HEK293T (cell line): ENCODE results near the gene SIPA1L3.

Experiments used
- CTCF ChIA-PET: fragments of 350-600 bp; formaldehyde crosslinking; extraction: SDS; loops from one replicate; lab custom pipeline; 2021; ENCODE audit warnings: antibody characterized with exemption, inconsistent platforms; lab: Yijun Ruan, JAX
- POLR2A ChIA-PET: fragments of 350-600 bp; formaldehyde crosslinking; extraction: SDS; loops from one replicate; lab custom pipeline; 2020; ENCODE audit warnings: antibody characterized with exemption, inconsistent platforms; lab: Yijun Ruan, JAX
- DNase-seq: peaks from one replicate; pipeline ENCODE4 v3.0.0; 2012; ENCODE audit warnings: mixed read lengths; ENCODE audit errors: extremely low spot score
- ARNT ChIP-seq: fragments of 450-650 bp; IDR thresholded peaks from 2 replicates; pipeline ENCODE4 v1.6.1; 2017; ENCODE audit warnings: mild to moderate bottlenecking
- BHLHE40 ChIP-seq: fragments of 450-650 bp; IDR thresholded peaks from 2 replicates; pipeline ENCODE4 v1.6.1; 2016; ENCODE audit warnings: mild to moderate bottlenecking, moderate library complexity, borderline replicate concordance
- CTBP1 ChIP-seq: fragments of 450-650 bp; IDR thresholded peaks from 2 replicates; pipeline ENCODE4 v1.6.1; 2016; ENCODE audit warnings: borderline replicate concordance
- ELF4 ChIP-seq: fragments of 450-650 bp; IDR thresholded peaks from 2 replicates; pipeline ENCODE4 v1.6.1; 2017; ENCODE audit warnings: antibody characterized with exemption
- FOXA1 ChIP-seq: fragments of 450-650 bp; IDR thresholded peaks from 2 replicates; pipeline ENCODE4 v1.6.1; 2016; ENCODE audit warnings: mild to moderate bottlenecking
- FOXK2 ChIP-seq: fragments of 450-650 bp; IDR thresholded peaks from 2 replicates; pipeline ENCODE4 v1.6.1; 2016; ENCODE audit warnings: mild to moderate bottlenecking
- FOXM1 ChIP-seq: fragments of 450-650 bp; IDR thresholded peaks from 2 replicates; pipeline ENCODE4 v1.6.1; 2017; ENCODE audit warnings: mild to moderate bottlenecking, borderline replicate concordance
- HDGF ChIP-seq: fragments of 450-650 bp; IDR thresholded peaks from 2 replicates; pipeline ENCODE4 v1.6.1; 2017; ENCODE audit warnings: antibody characterized with exemption, borderline replicate concordance
- L3MBTL2 ChIP-seq: fragments of 450-650 bp; conservative IDR thresholded peaks from 2 replicates; pipeline ENCODE4 v1.6.1; 2016; ENCODE audit warnings: mild to moderate bottlenecking
- LEF1 ChIP-seq: fragments of 450-650 bp; IDR thresholded peaks from 2 replicates; pipeline ENCODE4 v1.6.1; 2017; ENCODE audit warnings: mild to moderate bottlenecking, borderline replicate concordance
- NFRKB ChIP-seq: fragments of 450-650 bp; IDR thresholded peaks from 2 replicates; pipeline ENCODE4 v1.6.1; 2016; ENCODE audit warnings: mild to moderate bottlenecking, moderate library complexity
- SP1 ChIP-seq: fragments of 450-650 bp; IDR thresholded peaks from 2 replicates; pipeline ENCODE4 v1.6.1; 2017
- SUZ12 ChIP-seq: fragments of 450-650 bp; IDR thresholded peaks from 2 replicates; pipeline ENCODE4 v1.6.1; 2016; ENCODE audit warnings: mild to moderate bottlenecking
- TARDBP ChIP-seq: fragments of 450-650 bp; IDR thresholded peaks from 2 replicates; pipeline ENCODE4 v1.6.1; 2016
- ZNF384 ChIP-seq: fragments of 450-650 bp; IDR thresholded peaks from 2 replicates; pipeline ENCODE4 v1.6.1; 2016
- TF ChIP-seq, protein P1 (sequence below): fragments of 450-650 bp; IDR thresholded peaks from 2 replicates; pipeline ENCODE4 v1.6.1; 2016

SIPA1L3 gene

DNA sequence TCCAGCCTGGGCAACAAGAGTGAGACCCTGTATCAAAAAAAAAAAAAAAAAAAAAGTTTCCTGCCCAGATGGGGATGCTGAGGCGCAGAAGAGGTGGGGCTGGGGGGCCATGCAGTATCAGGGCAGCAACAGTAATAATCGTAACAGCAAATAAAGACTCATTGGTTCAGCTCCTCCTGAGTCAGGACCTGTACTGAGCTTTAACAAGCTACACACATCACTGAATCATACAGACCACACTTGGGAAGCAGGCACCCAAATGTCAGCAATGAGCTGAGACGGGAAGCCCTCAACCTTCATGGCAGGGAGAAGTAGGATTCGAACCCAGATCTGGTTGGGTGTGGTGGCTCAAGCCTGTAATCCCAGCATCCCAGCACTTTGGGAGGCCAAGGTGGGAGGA lies 327.6 kb downstream of the SIPA1L3 start:
- no peak for TF ChIP-seq FOXK2
- no peak for TF ChIP-seq FOXA1
- TF ChIP-seq ELF4, result no peak
- no peak for TF ChIP-seq SP1
- TF ChIP-seq HDGF, result no peak
- TF ChIP-seq, protein P1, sequence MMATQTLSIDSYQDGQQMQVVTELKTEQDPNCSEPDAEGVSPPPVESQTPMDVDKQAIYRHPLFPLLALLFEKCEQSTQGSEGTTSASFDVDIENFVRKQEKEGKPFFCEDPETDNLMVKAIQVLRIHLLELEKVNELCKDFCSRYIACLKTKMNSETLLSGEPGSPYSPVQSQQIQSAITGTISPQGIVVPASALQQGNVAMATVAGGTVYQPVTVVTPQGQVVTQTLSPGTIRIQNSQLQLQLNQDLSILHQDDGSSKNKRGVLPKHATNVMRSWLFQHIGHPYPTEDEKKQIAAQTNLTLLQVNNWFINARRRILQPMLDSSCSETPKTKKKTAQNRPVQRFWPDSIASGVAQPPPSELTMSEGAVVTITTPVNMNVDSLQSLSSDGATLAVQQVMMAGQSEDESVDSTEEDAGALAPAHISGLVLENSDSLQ, result no peak
- no peak for TF ChIP-seq TARDBP
- TF ChIP-seq NFRKB, result no peak
- no peak for TF ChIP-seq ZNF384
- TF ChIP-seq L3MBTL2, result no peak
- TF ChIP-seq SUZ12, result no peak
- no peak for TF ChIP-seq ARNT
- no peak for TF ChIP-seq CTBP1
- ChIA-PET CTCF (interaction anchor here (0.6 to 2.4 kb wide), 12 partner anchors 8 to 153 kb away, joined by 3 to 9 read pairs (median 4); partner anchors contain the start of gene GGN), POLR2A (no interaction called here)
- DNase-seq, result no peak

DNA sequence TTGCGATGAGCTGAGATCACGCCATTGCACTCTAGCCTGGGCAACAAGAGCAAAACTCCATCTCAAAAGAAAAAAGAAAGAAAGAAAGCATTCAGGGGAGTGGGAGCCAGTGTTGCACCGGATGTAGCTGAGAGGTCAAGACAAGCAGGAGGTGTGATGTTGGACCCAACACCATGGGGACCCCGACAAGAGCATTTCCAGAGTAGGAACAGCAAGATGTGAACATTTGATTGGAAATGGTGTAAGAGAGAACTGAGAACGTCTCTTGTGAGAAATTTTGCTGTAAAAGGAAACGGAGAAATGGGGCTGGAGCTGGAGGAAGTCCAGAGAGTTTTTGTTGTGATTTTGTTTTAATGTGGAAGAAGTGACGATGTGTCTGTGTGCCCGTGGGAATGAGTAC lies 332.8 kb downstream of the SIPA1L3 start:
- CTCF ChIA-PET, result no interaction called here
- DNase-seq, result no peak
- TF ChIP-seq, protein P1, result no peak
- TF ChIP-seq TARDBP (no peak), NFRKB (no peak), SUZ12 (no peak), FOXM1 (no peak), CTBP1 (no peak), ARNT (no peak), FOXK2 (no peak), ZNF384 (no peak), L3MBTL2 (no peak), HDGF (no peak), LEF1 (no peak), ELF4 (no peak), SP1 (no peak), FOXA1 (no peak), BHLHE40 (no peak)
- POLR2A ChIA-PET, result interaction anchor here (1.0 kb wide), 1 partner anchor 96 kb away, joined by 3 read pairs; no protein-coding TSS in a partner anchor

DNA sequence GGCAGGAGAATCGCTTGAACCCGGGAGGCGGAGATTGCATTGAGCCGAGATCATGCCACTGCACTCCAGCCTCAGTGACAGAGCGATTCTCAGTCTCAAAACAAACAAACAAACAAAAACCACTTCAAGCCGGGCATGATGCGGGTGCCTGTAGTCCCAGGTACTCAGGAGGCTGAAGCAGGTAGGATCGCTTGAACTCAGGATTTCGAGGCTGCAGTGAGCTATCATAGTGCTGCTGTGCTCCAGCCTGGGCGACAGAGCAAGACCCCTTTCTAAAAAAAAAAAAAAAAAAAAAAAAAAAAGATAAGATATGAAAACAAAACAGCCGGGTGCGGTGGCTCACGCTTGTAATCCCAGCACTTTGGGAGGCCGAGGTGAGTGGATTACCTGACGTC lies 336.3 kb downstream of the SIPA1L3 start:
- DNase-seq, result no peak
- TF ChIP-seq BHLHE40 (no peak), L3MBTL2 (no peak), TARDBP (no peak), ARNT (no peak)
- ChIA-PET POLR2A (interaction anchor here (1.0 kb wide), 1 partner anchor 91 kb away, joined by 3 read pairs; no protein-coding TSS in a partner anchor), CTCF (interaction anchor here (0.7 to 1.8 kb wide), 9 partner anchors 8 to 302 kb away, joined by 3 to 11 read pairs (median 4); partner anchors contain the start of genes CATSPERG, FAM98C and PSMD8)

DNA sequence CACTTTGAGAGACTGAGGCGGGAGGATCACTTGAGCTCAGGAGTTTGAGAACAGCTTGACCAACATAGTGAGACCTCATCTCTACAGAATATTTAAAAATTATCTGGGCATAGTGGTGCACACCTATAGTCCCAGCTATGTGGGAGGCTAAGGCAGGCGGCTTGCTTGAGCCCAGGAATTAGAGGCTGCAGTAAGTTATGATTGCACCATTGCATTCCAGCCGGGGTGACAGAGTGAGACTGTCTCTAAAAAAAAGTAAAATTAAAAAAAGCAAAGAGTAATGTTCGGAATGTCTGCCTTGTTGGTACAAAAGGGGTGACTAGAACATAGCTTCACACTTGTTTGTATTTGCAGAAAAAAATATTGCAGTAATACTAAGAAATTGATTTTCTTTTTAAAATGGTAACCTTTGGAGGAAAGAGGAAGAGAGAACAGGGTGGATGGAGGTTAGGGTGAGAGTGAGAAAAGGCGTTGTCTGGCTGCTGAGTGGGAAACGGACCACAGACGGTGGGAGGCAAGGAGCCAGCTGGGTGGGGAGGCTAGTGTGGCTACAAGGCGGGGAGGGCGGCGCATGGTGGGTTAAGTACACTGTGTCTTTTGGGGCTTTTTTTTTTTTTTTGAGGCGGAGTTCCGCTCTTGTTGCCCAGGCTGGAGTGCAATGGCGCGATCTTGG lies 339.0 kb downstream of the SIPA1L3 start:
- POLR2A ChIA-PET, result interaction anchor here (0.6 to 1.5 kb wide), 2 partner anchors 19 to 128 kb away, joined by 3 read pairs; partner anchors contain the start of gene PSMD8
- TF ChIP-seq TARDBP, result no peak
- no peak for TF ChIP-seq FOXK2
- no peak for DNase-seq
- CTCF ChIA-PET, result no interaction called here

DNA sequence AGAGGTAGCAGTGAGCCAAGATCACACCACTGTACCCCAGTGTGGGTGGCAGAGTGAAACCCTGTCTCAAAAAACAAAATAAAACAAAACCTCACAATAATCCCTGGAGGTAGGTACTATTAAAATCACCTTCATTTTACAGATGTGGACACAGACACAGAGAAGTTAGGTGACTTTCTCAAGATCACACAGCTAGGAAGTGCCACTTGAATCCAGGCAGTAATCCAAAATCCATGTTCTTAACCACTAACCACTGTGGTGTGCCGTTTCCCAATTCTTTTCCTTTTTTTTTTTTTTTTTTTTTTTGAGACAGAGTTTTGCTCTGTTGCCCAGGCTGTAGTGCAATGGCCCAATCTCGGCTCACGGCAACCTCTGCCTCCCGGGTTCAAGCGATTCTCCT lies 340.1 kb downstream of the SIPA1L3 start:
- TF ChIP-seq SP1 (no peak), FOXM1 (no peak)
- DNase-seq, result no peak
- CTCF ChIA-PET, result no interaction called here
- POLR2A ChIA-PET, result interaction anchor here (0.6 kb wide), 1 partner anchor 402 kb away, joined by 3 read pairs; no protein-coding TSS in a partner anchor

DNA sequence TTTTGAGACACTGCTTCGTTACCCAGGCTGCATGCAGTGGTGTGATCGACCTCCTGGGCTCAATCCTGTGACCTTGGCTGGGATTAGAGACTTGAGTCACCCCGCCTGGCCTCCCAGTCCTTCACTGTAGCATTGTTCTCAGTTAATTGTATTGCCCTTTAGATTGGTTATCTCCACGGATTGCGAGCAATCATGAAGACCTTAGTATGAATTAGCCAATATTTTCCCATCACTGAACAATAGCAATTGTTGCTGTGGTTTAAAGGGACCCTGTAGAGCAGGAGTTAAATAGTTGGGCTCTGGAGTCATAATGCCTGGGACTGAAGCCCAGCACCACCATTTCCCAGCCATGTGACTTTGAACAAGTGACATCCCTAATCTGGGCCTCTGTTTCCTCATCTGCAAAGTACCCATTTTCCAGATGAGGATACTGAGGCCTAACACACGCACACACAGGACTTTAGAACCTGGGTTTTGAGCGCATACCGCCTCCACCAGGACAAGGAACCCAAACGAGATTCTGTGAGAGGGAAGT lies 340.8 kb downstream of the SIPA1L3 start:
- TF ChIP-seq L3MBTL2, result no peak
- no peak for TF ChIP-seq LEF1
- TF ChIP-seq SP1, result no peak
- TF ChIP-seq NFRKB, result no peak
- TF ChIP-seq TARDBP, result no peak
- TF ChIP-seq HDGF, result no peak
- no peak for TF ChIP-seq ELF4
- POLR2A ChIA-PET, result interaction anchor here (0.6 kb wide), 1 partner anchor 403 kb away, joined by 3 read pairs; no protein-coding TSS in a partner anchor
- CTCF ChIA-PET, result no interaction called here
- no peak for DNase-seq

DNA sequence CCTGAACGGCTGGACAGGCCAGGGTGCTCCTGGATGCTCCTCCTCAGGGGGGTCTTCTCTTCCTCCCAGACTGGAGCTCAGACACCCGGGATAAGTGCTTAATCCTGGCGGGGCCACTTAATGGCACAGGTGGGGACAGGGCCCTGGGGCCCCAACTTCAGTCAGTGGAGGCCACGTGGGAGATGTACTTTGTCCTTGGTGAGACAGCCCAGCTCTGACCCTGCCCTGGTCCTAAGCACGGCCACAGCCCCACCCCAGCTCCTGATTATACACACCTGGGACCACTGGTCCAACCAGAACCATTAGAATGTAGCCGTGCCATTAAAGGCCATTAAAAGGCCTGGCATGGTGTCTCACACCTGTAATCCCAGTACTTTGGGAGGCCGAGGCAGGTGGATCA lies 341.4 kb downstream of the SIPA1L3 start:
- no peak for DNase-seq
- POLR2A ChIA-PET, result interaction anchor here (1.2 kb wide), 1 partner anchor 17 kb away, joined by 3 read pairs; no protein-coding TSS in a partner anchor
- TF ChIP-seq FOXK2 (no peak), FOXA1 (no peak), SP1 (no peak), HDGF (no peak), L3MBTL2 (no peak), SUZ12 (no peak), CTBP1 (no peak), LEF1 (no peak), ELF4 (no peak), TARDBP (no peak), NFRKB (no peak), ARNT (no peak), BHLHE40 (no peak)
- TF ChIP-seq, protein P1, result no peak
- CTCF ChIA-PET, result interaction anchor here (0.6 kb wide), 1 partner anchor 14 kb away, joined by 4 read pairs; no protein-coding TSS in a partner anchor
